Activated naive CD8-positive, alpha-beta T cell (primary cell): Measurements from ENCODE around the gene HK2.
A peak's percentile ranks its signal among the peaks of the same experiment; 100 is the strongest.
"Not testable (repeated sequence)": the region's sequence is repeated elsewhere in the genome, so short reads cannot be mapped to it uniquely, and the experiment has no call there.

Experiments used
- H3K27ac Mint-ChIP-seq: one replicate; pipeline ENCODE4 v1.8.0; 2021; ENCODE audit warnings: mixed read lengths
- H3K27me3 Mint-ChIP-seq: one replicate; pipeline ENCODE4 v1.8.0; 2021; ENCODE audit warnings: mixed read lengths
- H3K36me3 Mint-ChIP-seq: one replicate; pipeline ENCODE4 v1.8.0; 2021; ENCODE audit warnings: mixed read lengths
- H3K4me1 Mint-ChIP-seq: one replicate; pipeline ENCODE4 v1.8.0; 2021; ENCODE audit warnings: low read depth, mixed read lengths
- H3K4me3 Mint-ChIP-seq: one replicate; pipeline ENCODE4 v1.8.0; 2021; ENCODE audit warnings: mild to moderate bottlenecking, mixed read lengths
- H3K9me3 Mint-ChIP-seq: one replicate; pipeline ENCODE4 v1.8.0; 2021; ENCODE audit warnings: low read depth, mixed read lengths

Gene HK2

GRCh38 chr2:74822771-74823566 lies 11.0 kb upstream of the HK2 start:
- Mint-ChIP-seq H3K27me3 (no peaks in the 10 kb centered on the region), H3K27ac (no peak overlapping the region), H3K36me3 (no peaks in the 10 kb centered on the region), H3K4me3 (no peak overlapping the region), H3K4me1 (no peaks in the 10 kb centered on the region), H3K9me3 (no peaks in the 10 kb centered on the region)

GRCh38 chr2:74824679-74825078 lies 9.2 kb upstream of the HK2 start:
- Mint-ChIP-seq H3K4me3 (no peak overlapping the region), H3K27me3 (no peaks in the 10 kb centered on the region), H3K27ac (no peak overlapping the region), H3K9me3 (no peaks in the 10 kb centered on the region), H3K4me1 (no peaks in the 10 kb centered on the region), H3K36me3 (no peaks in the 10 kb centered on the region)

GRCh38 chr2:74828543-74828942 lies 5.4 kb upstream of the HK2 start:
- no peak overlapping the region for H3K27ac Mint-ChIP-seq
- no peaks in the 10 kb centered on the region for H3K36me3 Mint-ChIP-seq
- H3K4me1 Mint-ChIP-seq: peaks cover 11% of the 10 kb centered on the region

GRCh38 chr2:74831693-74832530 lies 2.0 kb upstream of the HK2 start:
- Mint-ChIP-seq H3K4me3 (peak overlapping the region; percentile 67), H3K36me3 (peaks cover 4% of the 10 kb centered on the region), H3K27me3 (no peaks in the 10 kb centered on the region), H3K27ac (peak overlapping the region; percentile 25), H3K9me3 (no peaks in the 10 kb centered on the region), H3K4me1 (peaks cover 25% of the 10 kb centered on the region)

More at GRCh38 chr2:74828543-74828942, 5.4 kb upstream of the HK2 start:
- H3K9me3 Mint-ChIP-seq: no peaks in the 10 kb centered on the region
- no peak overlapping the region for H3K4me3 Mint-ChIP-seq
- no peaks in the 10 kb centered on the region for H3K27me3 Mint-ChIP-seq

- Mint-ChIP-seq H3K4me1 (peaks cover 47% of the 10 kb centered on the region), H3K27ac (peak overlapping the region; percentile 98), H3K4me3 (peak overlapping the region; percentile 98)
- not testable (repeated sequence) for H3K9me3 Mint-ChIP-seq, H3K27me3 Mint-ChIP-seq, H3K36me3 Mint-ChIP-seq
These were observed 386 bp downstream of the HK2 start for GRCh38 chr2:74834234-74834791.

DNA sequence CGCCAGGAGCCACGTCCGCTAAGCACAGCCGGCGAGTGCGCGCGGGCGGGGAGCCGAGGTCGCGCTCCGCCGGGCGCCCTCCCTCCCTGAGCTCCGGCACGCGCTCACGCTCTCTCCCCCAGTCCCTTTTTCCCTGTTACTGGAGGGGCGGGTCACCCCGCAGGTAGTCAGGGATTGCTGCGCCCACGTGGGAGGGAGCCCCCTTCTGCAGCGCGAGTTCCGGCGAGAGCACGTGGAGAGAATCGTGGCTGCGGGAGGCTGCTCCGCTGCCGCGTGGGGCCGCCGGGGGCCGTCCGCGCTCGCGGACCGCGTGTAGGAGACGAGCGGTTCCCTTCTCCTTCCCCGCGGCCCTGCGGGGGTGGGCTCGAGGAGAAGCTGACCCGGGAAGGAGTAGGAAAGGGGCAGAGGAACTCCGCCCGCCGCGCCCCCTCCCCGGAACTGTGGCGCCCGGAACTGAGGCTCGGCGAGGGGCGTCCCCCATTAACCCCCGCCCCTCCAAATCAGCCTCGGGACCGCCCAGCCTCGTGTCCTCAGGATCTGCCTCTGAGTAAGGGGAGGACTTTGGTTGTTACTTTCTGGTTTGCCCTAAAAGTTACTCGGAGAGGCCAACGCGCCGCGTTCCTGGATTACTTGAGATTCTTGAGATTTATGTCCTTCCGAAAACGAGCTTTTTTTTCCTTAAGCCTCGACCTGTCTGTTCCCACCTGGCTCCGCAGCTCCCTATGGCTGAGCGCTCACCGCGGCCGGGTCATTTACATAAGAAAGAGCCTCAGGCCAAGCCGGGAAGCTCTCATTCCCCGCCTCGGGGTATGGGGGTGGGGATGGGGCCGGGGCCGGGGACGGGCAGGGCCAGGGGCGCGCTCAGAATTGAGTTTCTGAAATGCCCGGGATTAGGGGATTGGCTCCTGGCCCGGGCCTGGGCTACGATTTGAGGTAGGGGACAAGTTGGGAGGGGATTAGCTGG lies 1.1 kb downstream of the HK2 start:
- peaks cover 8% of the 10 kb centered on the region for H3K36me3 Mint-ChIP-seq
- no peaks in the 10 kb centered on the region for H3K9me3 Mint-ChIP-seq
- H3K4me1 Mint-ChIP-seq: peaks cover 49% of the 10 kb centered on the region

DNA sequence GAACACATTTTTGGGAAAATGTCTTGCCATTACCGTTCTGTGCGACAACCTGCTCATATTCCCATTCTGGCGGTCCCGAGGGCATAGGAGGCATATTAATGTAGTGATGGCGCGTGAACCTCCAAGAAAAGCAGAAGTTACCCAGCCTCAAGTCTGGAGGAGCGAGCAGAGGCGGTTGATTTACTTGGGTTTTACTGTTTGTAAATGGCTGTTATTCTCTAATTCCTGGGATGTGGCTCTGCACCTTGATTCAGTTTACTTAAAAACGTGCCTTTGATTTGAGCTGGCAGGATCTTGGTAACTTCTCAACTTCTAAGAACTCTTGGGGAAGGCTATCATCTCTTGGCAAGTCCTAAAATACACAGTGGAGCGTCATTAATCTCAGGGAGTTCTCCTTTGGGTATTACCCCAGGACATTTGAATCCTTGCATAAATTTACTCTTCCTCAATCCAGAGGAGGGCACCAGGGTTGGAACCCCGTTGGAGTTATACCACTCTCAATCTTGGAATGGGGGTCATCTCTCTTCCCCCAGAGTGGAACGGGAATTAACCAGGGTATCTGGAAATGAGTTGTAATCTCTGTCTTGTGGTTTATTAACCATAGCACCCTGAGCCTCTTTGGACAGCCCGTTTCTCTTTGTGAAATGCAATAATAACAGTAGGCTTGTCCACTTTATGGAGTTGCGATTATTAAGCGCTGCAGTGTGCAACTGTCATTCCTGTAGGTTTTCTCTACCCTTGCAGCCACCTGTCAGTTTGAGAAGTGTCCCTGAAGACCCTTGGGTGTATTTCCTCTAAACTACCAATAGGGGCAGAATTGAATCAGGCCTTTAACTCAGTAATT lies 2.1 kb downstream of the HK2 start:
- peaks cover 10% of the 10 kb centered on the region for H3K36me3 Mint-ChIP-seq
- H3K27ac Mint-ChIP-seq: peak overlapping the region; percentile 80
- peak overlapping the region; percentile 98 for H3K4me3 Mint-ChIP-seq
- H3K4me1 Mint-ChIP-seq: peaks cover 56% of the 10 kb centered on the region
- H3K9me3 Mint-ChIP-seq: no peaks in the 10 kb centered on the region
- H3K27me3 Mint-ChIP-seq: no peaks in the 10 kb centered on the region

More for the DNA sequence above, 1.1 kb downstream of the HK2 start:
- Mint-ChIP-seq H3K4me3 (peak overlapping the region; percentile 98), H3K27ac (peak overlapping the region; percentile 98), H3K27me3 (no peaks in the 10 kb centered on the region)

- Mint-ChIP-seq H3K4me1 (peaks cover 60% of the 10 kb centered on the region), H3K9me3 (no peaks in the 10 kb centered on the region), H3K27me3 (no peaks in the 10 kb centered on the region), H3K4me3 (peak overlapping the region; percentile 98), H3K27ac (peak overlapping the region; percentile 80), H3K36me3 (peaks cover 11% of the 10 kb centered on the region)
These were observed 2.9 kb downstream of the HK2 start for GRCh38 chr2:74836675-74837401.

DNA sequence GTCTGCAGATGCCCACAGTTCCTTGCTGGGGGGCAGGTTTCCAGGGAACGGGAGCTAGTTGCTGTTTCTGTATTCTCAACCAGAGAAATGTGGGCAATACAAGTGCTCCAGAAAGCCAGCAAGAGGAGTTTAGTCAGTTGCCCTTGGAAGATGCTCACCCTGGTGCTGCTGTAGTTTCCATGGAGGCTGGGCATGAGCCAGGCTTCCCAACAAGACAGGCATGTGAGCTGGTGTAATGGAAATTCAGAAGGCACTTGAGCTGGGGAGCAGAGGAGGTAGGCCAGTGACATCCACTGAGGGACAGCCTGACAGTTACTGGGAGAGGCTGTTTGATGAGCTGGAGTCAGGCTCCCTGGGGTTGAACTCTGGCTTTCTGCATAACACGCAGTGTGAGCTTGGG lies 7.7 kb downstream of the HK2 start:
- Mint-ChIP-seq H3K27ac (no peak overlapping the region), H3K4me1 (peaks cover 89% of the 10 kb centered on the region), H3K36me3 (peaks cover 12% of the 10 kb centered on the region), H3K27me3 (no peaks in the 10 kb centered on the region), H3K9me3 (no peaks in the 10 kb centered on the region), H3K4me3 (peak overlapping the region; percentile 59)

GRCh38 chr2:74843433-74843832 lies 9.5 kb downstream of the HK2 start:
- peak overlapping the region; percentile 89 for H3K27ac Mint-ChIP-seq
- no peaks in the 10 kb centered on the region for H3K27me3 Mint-ChIP-seq
- H3K9me3 Mint-ChIP-seq: no peaks in the 10 kb centered on the region
- peak overlapping the region; percentile 89 for H3K4me3 Mint-ChIP-seq
- H3K36me3 Mint-ChIP-seq: peaks cover 12% of the 10 kb centered on the region
- peaks cover 90% of the 10 kb centered on the region for H3K4me1 Mint-ChIP-seq

DNA sequence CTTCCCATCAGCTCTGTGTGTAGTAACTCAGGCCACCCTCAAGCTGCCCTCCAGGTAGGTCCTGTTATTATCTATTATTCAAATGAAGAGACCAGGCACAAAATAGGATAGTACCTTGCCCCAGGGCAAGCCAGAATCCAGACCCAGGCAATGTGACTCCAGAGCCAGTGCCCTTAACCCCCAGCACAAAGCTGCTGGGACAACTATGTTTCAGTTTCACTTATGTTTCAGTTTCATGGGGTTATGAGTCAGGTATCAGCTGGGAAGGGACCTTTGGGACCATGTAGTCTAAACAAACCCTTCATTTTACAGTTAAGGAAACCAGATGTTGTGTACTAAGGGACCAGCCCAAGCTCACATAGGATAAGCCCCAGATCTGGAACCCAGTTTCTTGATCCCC lies 10.0 kb downstream of the HK2 start:
- H3K4me1 Mint-ChIP-seq: peaks cover 90% of the 10 kb centered on the region
- H3K4me3 Mint-ChIP-seq: peak overlapping the region; percentile 89
- no peaks in the 10 kb centered on the region for H3K27me3 Mint-ChIP-seq
- H3K9me3 Mint-ChIP-seq: no peaks in the 10 kb centered on the region
- peaks cover 9% of the 10 kb centered on the region for H3K36me3 Mint-ChIP-seq
- peak overlapping the region; percentile 89 for H3K27ac Mint-ChIP-seq

DNA sequence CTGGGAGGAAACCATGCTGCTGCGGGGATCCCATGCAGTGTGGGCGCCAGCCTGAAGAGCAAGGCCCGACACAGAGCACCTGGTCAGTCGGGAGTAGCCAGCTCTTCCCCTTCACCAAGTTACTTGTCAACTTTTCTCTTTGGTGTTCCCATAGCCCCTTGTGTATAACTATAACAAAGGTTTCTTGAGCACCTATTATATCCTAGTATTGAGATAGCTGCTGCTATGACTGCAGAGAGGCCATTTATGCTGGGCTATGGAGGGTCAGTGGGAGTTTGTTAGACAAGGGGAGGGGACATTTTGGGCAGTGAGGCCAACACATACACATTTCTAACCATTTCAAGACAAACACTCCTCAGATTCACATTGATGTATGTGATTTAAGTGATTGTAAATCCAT lies 10.8 kb downstream of the HK2 start:
- Mint-ChIP-seq H3K36me3 (peaks cover 9% of the 10 kb centered on the region), H3K27me3 (no peaks in the 10 kb centered on the region), H3K9me3 (no peaks in the 10 kb centered on the region), H3K4me3 (no peak overlapping the region), H3K27ac (no peak overlapping the region), H3K4me1 (peaks cover 93% of the 10 kb centered on the region)

- peak overlapping the region; percentile 22 for H3K27ac Mint-ChIP-seq
- peaks cover 9% of the 10 kb centered on the region for H3K36me3 Mint-ChIP-seq
- H3K27me3 Mint-ChIP-seq: no peaks in the 10 kb centered on the region
- H3K4me3 Mint-ChIP-seq: peak overlapping the region; percentile 73
- peaks cover 95% of the 10 kb centered on the region for H3K4me1 Mint-ChIP-seq
- H3K9me3 Mint-ChIP-seq: no peaks in the 10 kb centered on the region
These were observed 11.4 kb downstream of the HK2 start for GRCh38 chr2:74845217-74845751.
